Left ventricle myocardium inferior (tissue), 1 donor: ENCODE data around the gene CAVIN3. TPM values are rescaled to one million over a fixed set of nuclear protein-coding genes. Genes with fewer than 3 reads are reported as not detected.

ENCODE experiments used
- DNase-seq: peaks from one replicate; pipeline ENCODE4 v3.0.0-alpha.2; 2020
- H3K27ac ChIP-seq: fragments of 200-600 bp; replicated peaks from 2 replicates; pipeline ENCODE4 v1.8.0; 2021
- H3K27me3 ChIP-seq: fragments of 200-600 bp; 2 replicates; pipeline ENCODE4 v1.8.0; 2021; ENCODE audit warnings: low read depth
- H3K36me3 ChIP-seq: fragments of 200-600 bp; 2 replicates; pipeline ENCODE4 v1.8.0; 2021
- H3K4me1 ChIP-seq: fragments of 200-600 bp; 2 replicates; pipeline ENCODE4 v1.8.0; 2021
- H3K4me3 ChIP-seq: fragments of 200-600 bp; 2 replicates; pipeline ENCODE4 v1.8.0; 2021; ENCODE audit warnings: mild to moderate bottlenecking, moderate library complexity
- H3K9me3 ChIP-seq: fragments of 200-600 bp; replicated peaks from 2 replicates; pipeline ENCODE4 v1.8.0; 2021
- intact Hi-C: fragments of 100-400 bp; cut with micrococcal nuclease; formaldehyde crosslinking; loops from one replicate; pipeline ENCODE4 v1.11.0; 2022
- total RNA-seq: library from RNA; stranded (reverse); fragmentation: NEBNext Ultra II Directional; extraction: Animal tissue kit (Norgen Biotek cat#: 25700); gene quantifications from one replicate; pipeline ENCODE4 v1.2.1, GENCODE V29; 2021
- TF ChIP-seq, protein P1 (sequence below): fragments of 200-600 bp; IDR thresholded peaks from 2 replicates; pipeline ENCODE4 v1.8.0; 2021; ENCODE audit warnings: antibody characterized with exemption, mild to moderate bottlenecking, borderline replicate concordance
- donor health status: DM: no; HTN: yes; CAD: no; lungs with severe emphysema.

Gene CAVIN3
- total RNA-seq, 1 donor from 2014 or later = 37.1 TPM

DNA sequence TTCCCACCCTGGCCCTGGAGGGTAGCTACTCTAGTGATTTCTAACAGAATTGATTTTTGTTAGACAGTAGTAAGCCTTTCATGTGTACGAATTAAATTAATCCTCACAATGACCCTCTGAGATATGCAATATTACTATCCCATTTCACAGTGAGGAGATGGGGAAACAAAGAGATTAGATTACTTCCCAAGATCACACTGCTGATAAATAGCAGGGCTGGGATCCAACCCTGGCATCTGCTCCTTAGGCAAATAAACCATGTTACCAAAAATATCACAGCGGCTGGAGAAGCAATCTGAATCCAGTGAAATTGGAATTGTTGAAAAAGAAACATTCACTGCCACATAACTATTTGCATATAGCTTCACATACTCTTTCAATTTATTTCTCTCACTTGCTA, 12.8 kb upstream of the CAVIN3 start:
- DNase-seq = no peak
- no peak overlapping the region for H3K4me3 ChIP-seq
- H3K9me3 ChIP-seq = no peaks in the 10 kb centered on the region
- H3K27me3 ChIP-seq = no peaks in the 10 kb centered on the region
- peaks cover 31% of the 10 kb centered on the region for H3K36me3 ChIP-seq
- H3K27ac ChIP-seq = no peak overlapping the region
- intact Hi-C loops = no loop called here
- H3K4me1 ChIP-seq = peaks cover 23% of the 10 kb centered on the region
- TF ChIP-seq, protein P1, sequence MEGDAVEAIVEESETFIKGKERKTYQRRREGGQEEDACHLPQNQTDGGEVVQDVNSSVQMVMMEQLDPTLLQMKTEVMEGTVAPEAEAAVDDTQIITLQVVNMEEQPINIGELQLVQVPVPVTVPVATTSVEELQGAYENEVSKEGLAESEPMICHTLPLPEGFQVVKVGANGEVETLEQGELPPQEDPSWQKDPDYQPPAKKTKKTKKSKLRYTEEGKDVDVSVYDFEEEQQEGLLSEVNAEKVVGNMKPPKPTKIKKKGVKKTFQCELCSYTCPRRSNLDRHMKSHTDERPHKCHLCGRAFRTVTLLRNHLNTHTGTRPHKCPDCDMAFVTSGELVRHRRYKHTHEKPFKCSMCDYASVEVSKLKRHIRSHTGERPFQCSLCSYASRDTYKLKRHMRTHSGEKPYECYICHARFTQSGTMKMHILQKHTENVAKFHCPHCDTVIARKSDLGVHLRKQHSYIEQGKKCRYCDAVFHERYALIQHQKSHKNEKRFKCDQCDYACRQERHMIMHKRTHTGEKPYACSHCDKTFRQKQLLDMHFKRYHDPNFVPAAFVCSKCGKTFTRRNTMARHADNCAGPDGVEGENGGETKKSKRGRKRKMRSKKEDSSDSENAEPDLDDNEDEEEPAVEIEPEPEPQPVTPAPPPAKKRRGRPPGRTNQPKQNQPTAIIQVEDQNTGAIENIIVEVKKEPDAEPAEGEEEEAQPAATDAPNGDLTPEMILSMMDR = no peak

DNA sequence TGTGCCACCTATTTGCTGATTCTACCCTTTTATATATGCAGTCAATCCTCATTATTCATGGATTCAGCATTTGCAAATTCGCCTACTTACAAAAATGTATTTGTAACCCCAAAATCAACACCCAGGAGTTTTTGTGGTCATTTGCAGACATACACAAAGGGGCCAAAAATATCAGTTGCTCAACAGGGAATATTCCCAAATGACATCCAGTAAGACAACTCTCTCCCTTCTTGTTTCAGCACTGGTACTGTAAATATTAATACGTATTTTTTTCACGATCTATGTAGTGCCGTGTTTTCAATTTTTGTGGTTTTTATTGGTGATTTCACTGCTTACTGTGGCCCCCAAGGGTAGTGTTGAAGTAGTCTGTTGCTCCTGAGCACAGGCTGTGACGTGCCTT, 11.8 kb upstream of the CAVIN3 start:
- TF ChIP-seq, protein P1 = no peak
- H3K27me3 ChIP-seq = no peaks in the 10 kb centered on the region
- no peak overlapping the region for H3K27ac ChIP-seq
- peaks cover 25% of the 10 kb centered on the region for H3K36me3 ChIP-seq
- DNase-seq = no peak
- peaks cover 33% of the 10 kb centered on the region for H3K4me1 ChIP-seq
- intact Hi-C loops = no loop called here
- no peaks in the 10 kb centered on the region for H3K9me3 ChIP-seq
- H3K4me3 ChIP-seq = no peak overlapping the region

DNA sequence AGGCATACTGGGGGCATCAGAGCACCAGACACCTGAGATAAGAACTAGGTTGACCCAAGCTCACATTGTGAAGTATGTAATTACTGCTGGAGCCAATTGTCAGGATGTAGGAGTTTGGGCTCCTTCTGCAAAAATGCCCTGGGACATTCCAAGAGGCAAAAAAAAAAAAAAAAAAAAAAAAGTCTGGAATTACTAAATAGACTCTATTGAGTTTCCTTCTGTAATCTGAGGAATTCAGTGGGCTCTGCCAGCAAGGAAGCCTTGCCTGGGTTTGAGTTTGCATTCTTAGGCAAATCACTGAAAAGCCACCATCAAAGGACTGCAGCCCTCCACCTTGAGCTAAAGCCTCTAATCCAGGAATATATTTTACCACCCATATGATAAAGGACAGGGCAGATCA, 8.0 kb upstream of the CAVIN3 start:
- peaks cover 7% of the 10 kb centered on the region for H3K36me3 ChIP-seq
- H3K4me1 ChIP-seq = peaks cover 44% of the 10 kb centered on the region
- TF ChIP-seq, protein P1 = no peak
- intact Hi-C loops = no loop called here
- no peak for DNase-seq
- no peaks in the 10 kb centered on the region for H3K27me3 ChIP-seq
- H3K9me3 ChIP-seq = no peaks in the 10 kb centered on the region
- no peak overlapping the region for H3K4me3 ChIP-seq
- H3K27ac ChIP-seq = peak overlapping the region; percentile 72

DNA sequence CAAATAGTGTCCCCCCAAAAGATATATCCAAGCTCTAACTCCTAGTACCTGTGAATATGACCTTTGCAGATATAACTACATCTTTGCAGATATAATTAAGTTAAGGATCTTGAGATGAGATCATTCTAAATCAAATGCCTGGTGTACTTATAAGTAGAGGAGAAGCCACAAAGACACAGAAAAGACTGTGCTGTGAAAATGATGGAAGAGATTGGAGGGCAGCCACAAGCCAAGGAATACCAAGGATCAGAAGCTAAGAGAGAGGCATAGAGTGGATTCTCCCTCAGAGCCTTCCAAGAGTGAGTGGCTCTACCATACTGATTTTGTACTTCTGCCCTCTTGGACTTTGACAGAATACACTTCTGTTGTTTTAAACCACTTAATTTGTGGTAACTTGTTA, 7.5 kb upstream of the CAVIN3 start:
- Histone ChIP-seq H3K4me1 (peaks cover 39% of the 10 kb centered on the region), H3K36me3 (peaks cover 7% of the 10 kb centered on the region), H3K4me3 (no peak overlapping the region), H3K27ac (peak overlapping the region; percentile 72), H3K9me3 (no peaks in the 10 kb centered on the region), H3K27me3 (no peaks in the 10 kb centered on the region)
- intact Hi-C loops = no loop called here
- TF ChIP-seq, protein P1 = no peak
- no peak for DNase-seq

DNA sequence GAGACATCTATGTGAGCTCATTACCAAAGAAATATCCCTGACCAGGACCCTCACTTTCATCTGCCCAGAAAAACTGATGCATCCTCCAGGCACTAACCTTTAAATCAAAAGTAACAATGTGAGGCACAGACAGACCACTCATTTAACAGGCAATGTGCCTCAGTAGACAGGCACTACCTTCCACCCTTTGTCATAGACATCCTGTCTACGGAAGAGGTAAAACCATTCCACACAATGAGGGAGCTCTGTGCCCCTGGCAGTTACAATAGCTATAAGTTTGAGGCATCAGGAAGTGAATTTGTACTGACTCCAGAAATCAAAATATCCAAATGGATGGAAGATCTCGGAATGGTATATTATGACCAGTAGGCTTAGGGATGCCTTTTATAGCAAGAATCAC, 6.7 kb upstream of the CAVIN3 start:
- Histone ChIP-seq H3K36me3 (peaks cover 7% of the 10 kb centered on the region), H3K27ac (peak overlapping the region; percentile 72), H3K4me1 (peaks cover 41% of the 10 kb centered on the region), H3K27me3 (no peaks in the 10 kb centered on the region), H3K4me3 (no peak overlapping the region), H3K9me3 (no peaks in the 10 kb centered on the region)
- TF ChIP-seq, protein P1 = no peak
- intact Hi-C loops = no loop called here
- no peak for DNase-seq

DNA sequence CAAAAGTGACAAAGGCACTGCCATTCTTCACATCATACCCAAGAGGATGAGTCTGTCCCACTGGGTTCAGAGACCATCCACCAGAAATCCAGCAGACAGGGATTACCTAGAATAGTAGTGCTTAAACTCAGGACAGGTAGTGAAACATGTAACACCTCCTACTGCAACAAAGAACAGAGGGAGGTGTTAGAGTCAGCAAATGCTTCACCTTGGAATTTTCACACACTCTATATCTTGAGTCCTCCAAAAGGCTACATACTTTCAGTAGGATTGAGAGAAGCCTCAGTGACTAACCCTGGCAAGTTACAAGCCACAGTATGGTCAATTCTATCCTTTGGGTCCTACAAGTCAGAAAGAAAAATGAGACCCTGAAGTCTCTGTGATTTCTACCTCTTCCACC, 6.0 kb upstream of the CAVIN3 start:
- no peaks in the 10 kb centered on the region for H3K27me3 ChIP-seq
- H3K4me3 ChIP-seq = no peak overlapping the region
- peak overlapping the region; percentile 72 for H3K27ac ChIP-seq
- H3K36me3 ChIP-seq = peaks cover 7% of the 10 kb centered on the region
- intact Hi-C loops = no loop called here
- TF ChIP-seq, protein P1 = no peak
- H3K4me1 ChIP-seq = peaks cover 47% of the 10 kb centered on the region
- no peaks in the 10 kb centered on the region for H3K9me3 ChIP-seq
- no peak for DNase-seq
